ENCODE measurements around the gene NLGN1.

NLGN1 gene

DNA sequence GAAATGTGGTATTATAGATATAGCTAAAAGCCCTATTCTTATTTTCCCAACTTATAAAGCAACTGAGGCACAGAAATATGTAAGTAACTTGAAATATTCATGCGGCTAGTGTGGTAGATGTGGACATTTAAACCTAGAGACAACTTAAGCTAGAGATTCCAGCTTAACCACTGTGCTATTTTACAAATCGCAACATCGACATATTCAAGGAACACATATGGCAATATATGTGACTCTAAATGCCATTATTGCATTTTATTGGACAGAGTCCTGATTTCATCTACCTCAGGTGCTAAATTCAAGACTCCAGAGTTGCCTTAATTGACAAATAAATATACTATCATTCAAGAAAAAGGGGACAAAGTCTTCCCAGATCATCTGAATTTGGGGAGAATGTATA lies 442.3 kb downstream of the NLGN1 start:
- no peak for DNase-seq (ENCODE audit: low read depth in 2 of 2)

DNA sequence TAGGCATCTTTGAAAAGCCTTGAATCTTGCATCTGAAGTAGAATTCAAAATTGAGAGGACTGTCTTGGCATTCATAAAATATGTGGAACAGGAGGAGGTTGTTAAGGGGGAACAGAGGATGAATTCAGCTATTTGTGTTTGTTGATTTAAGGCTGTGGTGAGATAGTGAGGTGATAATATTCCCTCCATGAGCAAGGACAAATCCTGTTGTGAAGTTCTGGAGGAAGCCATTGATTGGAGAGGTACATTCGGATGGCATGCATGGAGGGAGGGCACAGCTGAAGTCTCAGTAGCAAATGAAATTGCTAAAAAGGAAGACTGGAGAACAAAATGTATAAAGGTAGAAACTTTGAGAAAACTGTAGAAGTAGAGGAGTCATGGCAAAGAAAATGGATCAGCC lies 443.8 kb downstream of the NLGN1 start:
- no peak for DNase-seq (ENCODE audit: low read depth in 2 of 2)

DNA sequence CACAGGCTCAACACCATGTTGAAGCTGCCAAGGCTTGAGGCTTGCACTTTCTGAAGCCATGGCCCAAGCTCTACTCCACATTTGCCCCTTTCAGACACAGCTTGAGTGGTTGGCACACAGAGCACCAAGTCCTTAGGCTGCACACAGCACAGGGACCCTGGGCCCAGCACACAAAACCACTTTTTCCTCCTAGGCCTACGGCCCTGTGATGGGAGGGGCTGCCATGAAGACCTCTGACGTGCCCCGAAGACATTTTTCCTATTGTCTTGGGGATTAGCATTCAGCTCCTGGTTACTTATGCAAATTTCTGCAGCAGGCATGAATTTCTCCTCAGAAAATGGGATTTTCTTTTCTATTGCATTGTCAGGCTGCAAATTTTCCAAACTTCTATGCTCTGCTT lies 445.5 kb downstream of the NLGN1 start:
- DNase-seq (ENCODE audit: low read depth in 2 of 2) = no peak

DNA sequence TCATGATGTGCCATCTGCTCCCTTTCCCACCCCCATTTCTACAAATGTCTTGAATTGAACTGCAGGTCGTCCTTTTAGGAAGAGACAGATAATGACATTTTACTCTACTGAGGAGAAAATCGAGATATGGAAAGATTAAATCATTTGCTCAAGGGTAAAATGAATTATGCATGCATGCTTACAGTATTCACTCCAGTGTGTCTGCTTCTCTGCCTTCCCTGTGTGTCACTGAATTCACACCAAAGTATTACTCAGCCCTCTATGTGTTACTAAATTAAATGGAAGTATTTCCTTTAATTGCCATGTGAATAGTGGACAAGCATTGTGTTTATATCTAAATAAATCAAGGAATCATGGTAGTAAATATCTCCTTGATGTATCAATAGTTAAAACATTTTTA lies 449.0 kb downstream of the NLGN1 start:
- DNase-seq (ENCODE audit: low read depth in 2 of 2) = no peak

DNA sequence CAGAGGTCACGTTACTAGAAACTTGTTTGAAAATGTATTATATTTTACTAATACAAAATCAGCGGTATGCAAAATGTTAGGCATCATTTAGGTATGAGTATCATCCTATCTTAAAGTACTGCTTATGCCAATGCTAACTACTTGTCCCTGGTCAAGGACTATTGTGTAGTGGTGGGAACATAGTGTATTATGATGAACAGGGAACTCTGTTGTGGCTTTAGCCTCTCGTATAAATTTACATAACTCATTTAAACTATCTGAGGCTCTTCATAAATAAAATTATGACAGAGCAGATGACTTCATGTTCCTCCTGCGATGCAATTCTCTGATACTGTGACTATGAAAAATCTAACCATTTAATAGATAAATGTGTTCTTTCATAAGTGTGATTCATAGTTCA lies 451.9 kb downstream of the NLGN1 start:
- DNase-seq (ENCODE audit: low read depth in 2 of 2) = no peak

DNA sequence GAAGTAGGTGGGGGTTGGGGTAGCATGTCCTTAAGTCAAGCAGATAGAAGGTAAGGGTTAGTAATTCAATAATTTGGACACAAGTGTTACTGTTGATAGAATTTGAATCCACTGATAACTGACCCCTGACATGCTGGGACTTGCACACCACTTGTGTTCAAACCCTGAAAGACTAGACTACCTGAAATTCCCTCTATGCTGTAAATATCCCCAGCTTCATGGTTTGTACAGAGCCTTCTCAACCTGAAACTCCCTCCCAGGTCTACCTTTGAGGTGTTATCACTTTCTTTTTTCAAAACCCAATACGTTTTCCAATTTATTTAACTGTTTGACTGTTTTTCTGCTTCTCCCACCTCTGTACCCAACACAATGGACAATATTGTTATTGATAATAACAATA lies 459.6 kb downstream of the NLGN1 start:
- no peak for DNase-seq (ENCODE audit: low read depth in 2 of 2)

DNA sequence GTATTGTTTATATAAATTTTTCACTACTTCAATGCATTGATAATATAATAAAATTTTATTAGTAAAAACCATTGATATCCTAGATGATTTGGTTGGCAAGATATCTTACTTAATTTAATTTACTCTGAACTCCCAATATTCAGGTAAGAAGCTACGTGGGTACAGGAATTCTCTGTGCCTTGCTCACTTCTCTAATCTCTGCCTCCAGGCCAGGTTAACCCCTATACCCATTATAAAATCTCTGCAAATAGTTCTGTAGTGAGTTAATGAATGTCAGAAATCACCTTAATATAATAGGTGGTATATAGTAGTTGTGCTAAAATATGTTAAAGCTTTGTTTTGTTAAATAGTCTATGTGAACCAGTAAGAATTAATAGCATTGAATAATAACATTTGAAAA lies 465.2 kb downstream of the NLGN1 start:
- no peak for DNase-seq (ENCODE audit: low read depth in 2 of 2)

DNA sequence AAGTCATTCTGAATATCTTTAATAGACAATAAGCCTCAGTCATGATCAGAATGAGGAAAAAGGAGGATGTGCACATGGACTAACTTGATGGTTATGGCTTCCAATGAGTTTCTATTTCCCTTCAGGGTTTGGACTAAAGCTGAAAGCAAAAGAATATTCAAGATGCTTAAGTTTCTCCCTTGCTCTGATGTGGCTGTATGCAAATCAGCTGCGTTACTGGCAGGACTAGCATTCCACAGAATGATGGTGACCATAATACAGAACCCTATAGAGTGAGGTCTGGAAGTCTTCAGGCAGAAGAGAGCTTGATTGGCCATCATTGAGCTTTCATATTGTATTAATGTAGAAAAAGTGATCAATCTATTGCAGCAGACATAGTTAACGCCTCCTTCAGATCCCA lies 466.0 kb downstream of the NLGN1 start:
- DNase-seq (ENCODE audit: low read depth in 2 of 2) = no peak

DNA sequence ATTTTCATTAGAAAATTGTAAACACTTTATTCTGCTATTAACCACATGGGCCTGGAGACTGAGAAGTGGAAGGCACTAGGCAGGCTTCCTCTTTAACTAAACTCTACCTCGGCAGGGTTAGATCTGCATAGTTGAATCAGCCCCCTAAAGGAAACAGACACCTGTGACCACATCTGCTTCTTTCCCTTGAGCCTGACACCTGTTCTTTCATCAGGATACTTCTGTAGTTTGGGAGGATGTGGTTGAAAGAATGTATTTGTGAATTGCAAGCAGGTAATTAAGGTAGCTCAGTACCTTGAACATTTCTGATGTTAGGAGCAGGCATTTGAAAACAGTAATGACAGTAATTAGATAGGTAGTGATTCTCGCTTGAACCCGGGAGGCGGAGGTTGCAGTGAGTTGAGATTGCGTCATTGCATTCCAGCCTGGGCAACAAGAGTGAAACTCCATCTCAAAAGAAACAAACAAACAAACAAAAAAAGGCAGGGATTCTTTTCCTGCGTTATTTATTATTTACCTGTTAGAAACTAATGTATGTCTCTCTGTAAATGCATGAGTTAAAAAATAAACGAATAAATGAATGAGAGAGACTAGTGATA lies 468.5 kb downstream of the NLGN1 start:
- no peak for DNase-seq (ENCODE audit: low read depth in 2 of 2)

DNA sequence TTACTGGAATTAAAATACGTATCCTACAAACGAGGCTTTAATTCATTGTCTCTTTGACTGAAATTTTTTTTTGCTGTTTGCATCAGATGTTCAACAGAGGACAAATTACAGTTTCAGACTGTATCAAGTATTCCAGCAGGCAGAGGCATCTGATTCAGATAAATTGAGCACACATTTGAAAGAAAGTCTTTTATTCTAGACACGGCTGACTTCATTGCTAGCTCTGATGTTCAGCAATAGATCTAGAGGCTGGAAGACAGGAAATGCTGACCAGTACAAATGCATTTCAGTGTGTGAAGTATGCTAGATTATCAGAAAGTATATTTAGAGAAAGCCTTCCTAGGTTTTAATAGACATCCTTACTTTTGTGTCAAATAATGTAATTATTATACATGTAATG lies 472.2 kb downstream of the NLGN1 start:
- no peak for DNase-seq (ENCODE audit: low read depth in 2 of 2)

DNA sequence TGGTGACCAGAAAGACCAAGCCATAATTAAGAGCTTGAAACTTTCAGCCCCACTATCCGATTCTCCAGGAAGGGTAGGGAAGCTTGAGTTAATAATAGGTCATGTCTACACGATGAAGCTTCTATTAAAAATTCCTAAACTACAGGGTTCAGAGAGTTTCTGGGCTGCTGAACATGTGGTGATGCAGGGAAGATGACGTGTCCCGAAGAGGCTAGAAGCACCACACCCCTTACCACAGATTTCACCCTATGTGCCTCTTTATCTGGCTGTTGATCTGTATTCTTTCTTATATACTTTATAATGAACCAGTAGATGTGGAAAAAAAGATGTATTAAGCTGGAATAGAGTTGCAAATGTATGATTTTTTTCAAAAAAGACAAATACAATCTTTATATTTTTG lies 473.4 kb downstream of the NLGN1 start:
- no peak for DNase-seq (ENCODE audit: low read depth in 2 of 2)

DNA sequence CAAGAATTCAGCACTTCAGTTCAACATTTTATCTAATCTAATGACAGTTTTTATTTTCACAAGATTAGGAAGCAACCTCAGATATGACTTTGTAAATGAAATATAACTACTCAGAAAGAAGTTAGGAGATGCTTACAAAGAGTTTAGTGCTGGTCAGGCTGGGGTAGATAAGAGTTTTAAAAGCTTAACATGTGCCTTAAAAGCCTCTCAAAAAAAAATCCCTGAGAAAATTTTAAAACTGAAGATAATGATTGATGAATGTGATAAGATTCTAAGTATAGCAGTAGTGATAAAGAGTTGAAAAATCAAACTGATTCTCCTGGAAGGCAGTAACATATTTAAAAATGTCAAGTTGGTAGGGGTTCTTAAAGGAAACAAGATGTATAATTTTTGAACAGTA lies 478.2 kb downstream of the NLGN1 start:
- DNase-seq (ENCODE audit: low read depth in 2 of 2) = no peak

DNA sequence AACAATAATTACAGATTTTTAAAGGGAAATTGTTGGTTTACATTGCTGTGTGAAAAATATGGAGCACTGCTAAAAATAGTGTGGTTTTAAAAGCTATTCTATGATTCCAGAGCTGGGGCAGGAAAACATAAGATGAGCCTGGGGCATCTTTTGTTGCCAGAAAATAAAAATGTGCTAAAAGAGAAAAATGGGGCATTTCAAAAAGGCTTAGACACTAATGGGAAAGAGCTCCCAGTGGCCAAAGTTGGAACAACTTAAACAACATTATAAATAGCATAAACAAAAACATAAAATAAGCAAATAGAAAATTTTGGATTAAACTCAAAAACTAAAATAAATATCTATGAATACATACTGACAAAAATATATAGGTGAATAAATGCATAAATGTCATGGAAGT lies 478.9 kb downstream of the NLGN1 start:
- no peak for DNase-seq (ENCODE audit: low read depth in 2 of 2)

DNA sequence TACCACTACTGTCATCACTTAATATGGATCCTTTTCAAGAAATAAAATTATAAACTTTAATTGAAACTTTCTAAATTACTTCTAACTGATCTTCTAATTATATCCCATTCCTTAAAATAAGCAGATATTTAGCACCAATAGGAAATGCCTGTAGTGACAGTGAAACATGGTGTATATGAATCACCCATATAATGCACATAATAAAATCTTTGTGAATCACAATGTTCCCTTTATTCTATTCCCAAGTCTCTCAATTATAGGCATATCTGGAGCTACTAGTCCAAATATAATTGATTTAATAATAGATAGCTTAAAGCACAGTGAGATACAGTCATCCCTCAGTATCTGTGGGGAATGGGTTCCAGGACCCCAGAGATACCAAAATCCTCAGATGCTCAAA lies 490.3 kb downstream of the NLGN1 start:
- DNase-seq (ENCODE audit: low read depth in 2 of 2) = no peak

DNA sequence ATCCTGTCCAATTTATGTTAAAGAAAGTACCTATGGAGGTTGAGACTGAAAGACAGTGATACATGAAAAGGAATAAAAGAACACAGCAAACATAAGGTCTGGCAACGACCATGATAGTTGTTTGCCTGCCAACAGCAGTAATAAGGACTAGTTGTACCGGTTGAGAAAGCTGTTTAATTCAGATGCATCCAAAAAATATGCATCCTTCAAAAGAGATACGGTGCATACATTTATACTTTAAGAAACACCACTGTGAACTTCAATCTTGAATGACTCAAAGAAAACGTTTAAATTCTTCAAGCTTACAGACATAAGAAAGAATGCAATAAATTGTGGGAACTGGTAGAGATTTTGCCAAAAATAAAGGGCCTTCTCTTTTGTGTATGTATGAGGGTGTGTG lies 492.1 kb downstream of the NLGN1 start:
- DNase-seq (ENCODE audit: low read depth in 2 of 2) = no peak

DNA sequence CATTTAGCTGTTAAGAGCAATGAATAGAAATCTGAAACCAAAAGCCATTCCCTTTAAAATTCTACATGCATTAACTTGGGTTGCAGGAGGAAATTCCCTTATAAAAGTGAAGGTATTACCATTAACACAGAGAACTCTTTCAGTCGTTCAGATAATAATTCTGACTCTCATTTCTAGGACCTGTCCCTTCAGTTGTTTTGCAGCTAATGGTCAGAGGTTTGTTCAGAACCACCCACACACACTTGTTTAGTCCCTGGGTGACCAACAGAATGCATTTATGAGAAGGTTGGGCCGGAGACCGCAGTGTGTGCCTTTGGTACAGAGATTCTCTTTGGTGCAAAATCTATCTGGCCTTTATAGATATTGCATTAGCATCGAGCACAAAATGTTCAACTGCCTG lies 492.5 kb downstream of the NLGN1 start:
- no peak for DNase-seq (ENCODE audit: low read depth in 2 of 2)

DNA sequence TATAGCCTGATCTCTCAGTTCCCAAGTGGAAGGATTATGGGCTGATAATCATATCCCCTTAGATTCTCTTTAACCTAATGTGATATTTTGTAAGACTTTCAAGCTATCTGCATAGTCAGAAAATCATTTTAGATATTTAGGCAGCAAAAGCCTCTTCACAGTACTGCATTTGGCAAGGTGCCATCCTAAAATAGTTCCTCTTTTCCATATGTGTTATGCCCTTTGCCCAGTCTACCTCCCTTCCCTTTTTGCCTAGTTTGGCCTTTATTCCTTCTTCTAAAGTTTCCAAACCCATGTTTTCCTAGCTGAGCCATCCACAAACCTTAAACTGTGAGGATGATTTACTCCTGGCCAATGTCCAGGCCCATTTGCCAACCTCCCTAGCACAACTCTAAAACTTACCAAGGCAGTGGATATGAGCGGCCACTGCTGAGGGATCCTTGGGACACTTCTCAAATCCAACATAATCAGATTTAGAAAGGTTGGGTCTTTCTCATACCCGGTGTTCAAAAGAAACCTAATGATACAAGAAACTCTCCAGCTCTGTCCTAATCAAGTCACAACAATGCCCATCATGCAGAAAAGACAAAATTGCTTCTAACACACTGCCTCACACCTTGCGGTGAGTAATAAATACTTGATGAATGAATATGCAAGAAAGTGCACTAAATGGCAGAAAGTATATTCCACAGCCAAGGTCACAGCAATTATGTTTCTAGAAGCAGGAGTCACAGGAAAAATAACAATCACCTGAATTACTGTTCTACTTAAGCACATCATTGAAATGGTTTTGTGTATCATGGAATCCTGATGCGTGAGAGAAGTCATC lies 493.9 kb downstream of the NLGN1 start:
- DNase-seq (ENCODE audit: low read depth in 2 of 2) = no peak

DNA sequence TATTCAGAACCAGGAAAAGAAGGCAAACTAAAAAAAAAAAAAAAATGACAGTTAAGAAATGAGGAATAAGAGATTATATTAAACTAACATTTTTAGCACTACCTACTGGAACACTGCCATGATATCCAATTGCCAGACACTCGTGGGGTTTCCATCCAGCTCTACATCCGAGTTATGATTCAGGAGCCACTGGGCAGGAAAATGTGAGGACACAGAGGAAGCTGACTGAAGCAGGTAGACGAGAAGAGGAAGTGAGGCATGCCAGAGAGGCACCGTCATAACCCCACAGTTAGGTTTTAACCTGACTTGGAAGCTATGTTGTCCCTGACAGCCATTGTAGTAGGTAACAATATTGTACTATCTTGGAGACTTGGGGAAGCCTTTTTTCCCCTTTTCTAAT lies 495.0 kb downstream of the NLGN1 start:
- no peak for DNase-seq (ENCODE audit: low read depth in 2 of 2)

DNA sequence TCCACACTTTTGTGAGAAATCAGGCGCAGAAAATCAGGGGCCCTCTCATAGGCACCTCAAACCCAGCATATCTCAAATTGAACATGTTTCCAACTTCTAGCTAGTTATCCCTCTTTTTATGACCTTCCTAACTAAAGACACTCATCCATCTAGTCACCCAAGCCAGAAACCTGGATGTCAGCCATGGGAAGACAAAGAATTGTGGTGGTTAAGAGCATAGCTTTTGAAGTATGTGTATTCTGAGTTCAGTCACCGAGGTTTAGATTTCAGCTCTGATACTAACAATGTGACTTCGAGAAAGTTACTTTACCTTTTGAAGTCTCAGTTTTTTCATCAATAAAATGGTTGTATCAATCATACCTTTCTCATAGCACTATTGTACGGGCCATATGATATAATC lies 495.5 kb downstream of the NLGN1 start:
- no peak for DNase-seq (ENCODE audit: low read depth in 2 of 2)

DNA sequence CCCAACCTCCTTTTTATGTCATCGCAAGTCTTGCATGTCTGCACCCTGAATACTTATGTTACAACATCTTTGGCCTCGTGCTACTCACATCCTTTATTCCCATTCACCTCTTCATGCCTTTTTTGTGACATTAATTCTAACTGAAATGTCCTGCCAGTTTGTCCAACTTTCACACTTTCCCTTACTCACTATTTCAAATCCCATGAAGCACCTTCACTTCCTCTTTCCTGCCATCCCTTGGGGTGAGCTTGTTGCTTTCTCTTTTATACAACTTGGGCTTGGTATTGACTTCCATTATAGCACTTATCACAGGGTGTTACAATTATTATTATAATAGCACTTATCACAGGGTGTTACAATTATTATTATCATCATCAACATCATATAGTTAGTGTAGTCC lies 496.3 kb downstream of the NLGN1 start:
- DNase-seq (ENCODE audit: low read depth in 2 of 2) = no peak

DNA sequence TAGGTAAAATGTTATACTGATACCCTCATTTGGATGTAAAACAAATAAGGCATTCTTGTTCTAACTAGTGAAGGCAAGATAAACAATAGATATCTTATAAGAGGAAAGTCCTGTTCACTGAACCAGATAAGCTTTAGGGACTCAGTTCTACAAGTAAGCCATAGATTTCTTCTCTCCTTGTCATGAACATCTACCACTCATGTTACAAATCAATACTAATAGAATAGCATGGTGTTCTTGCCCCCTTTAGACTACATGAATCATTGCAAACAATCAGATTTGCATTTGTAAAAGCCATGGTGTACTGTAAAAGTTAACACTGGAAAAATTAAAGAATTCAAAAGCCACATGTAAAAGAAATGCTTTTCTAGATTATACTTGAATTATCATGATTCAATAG lies 500.1 kb downstream of the NLGN1 start:
- DNase-seq (ENCODE audit: low read depth in 2 of 2) = no peak

DNA sequence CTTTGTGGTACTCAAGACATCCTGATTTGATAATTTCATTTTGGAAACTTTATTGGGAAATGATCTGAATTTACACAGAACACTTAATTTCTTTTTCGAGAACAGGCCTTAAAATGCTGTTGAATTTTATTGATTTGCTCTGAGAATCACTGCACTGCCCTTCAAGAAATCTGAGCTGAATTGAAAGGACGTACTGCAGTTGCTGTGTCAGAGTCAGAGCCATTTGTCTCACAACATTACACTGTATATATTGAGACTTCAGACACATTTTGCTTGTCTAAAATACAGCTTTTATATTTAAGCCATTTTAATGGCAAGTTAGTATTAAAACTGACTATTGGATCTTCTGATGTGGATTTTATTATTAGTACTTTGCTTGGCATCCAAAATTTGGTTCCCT lies 504.1 kb downstream of the NLGN1 start:
- DNase-seq (ENCODE audit: low read depth in 2 of 2) = no peak

DNA sequence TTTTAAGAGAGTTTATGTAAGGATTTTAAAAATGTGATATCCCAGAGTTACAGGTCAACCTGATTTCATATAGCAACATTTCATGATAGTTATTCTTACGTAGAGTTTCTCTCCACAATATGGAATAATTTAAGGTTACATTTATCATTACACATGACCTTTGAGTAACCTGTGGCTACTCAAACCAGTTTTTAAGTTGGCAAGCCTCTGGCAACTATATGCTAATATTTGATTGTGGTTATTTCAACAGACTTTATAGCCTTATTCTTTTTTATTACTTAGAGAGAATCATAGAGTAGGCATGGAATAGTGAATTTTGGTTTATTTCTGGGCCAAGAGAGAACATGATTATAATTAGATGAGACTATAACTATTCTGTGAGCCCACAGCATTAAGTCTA lies 504.9 kb downstream of the NLGN1 start:
- no peak for DNase-seq (ENCODE audit: low read depth in 2 of 2)

DNA sequence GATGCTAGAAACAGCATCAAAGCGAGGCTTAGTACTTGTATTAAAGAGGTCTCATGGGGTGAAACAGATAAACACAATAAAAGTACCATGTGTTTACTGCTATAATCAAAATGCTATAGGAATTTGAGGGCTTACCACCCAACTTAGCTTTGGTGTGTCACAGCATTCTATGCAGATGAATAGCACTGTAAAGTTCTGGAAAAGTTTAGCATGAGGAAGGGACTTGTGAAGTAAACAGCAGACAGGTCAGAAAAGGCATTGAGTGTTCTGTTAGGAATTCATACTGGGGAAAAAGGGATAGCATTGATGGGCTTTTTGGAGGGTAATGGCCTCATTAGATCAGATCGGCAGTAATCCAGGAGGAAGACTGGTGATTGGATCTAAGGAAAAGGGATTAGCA lies 505.3 kb downstream of the NLGN1 start:
- no peak for DNase-seq (ENCODE audit: low read depth in 2 of 2)
